ENCODE measurements around the gene ASCC1. TPM values are rescaled to one million over a fixed set of nuclear protein-coding genes. Genes with fewer than 3 reads are reported as not detected.

ASCC1 gene
- total RNA-seq, 2 donors from 2014 or later = 17.7 to 17.9 TPM

GRCh38 chr10:72049472-72049871, 166.6 kb downstream of the ASCC1 start:
- no peak for DNase-seq
- intact Hi-C loops (cut with DNase I, micrococcal nuclease) = loop anchor here (2.0 to 10.0 kb wide), 4 partner anchors 93 to 285 kb away; no protein-coding TSS in a partner anchor
- no peak for ATAC-seq

- ATAC-seq = peak; percentile 90
Measured at GRCh38 chr10:72048450-72049124, 167.5 kb downstream of the ASCC1 start.

More at GRCh38 chr10:72048450-72049124, 167.5 kb downstream of the ASCC1 start:
- DNase-seq = peak; percentile 79 to 95
- intact Hi-C loops (cut with DNase I, micrococcal nuclease) = loop anchor here (2.0 to 10.0 kb wide), 4 partner anchors 92 to 286 kb away; no protein-coding TSS in a partner anchor

Other genes with a start within 250 kb of the ASCC1 start
- 1 to 10 TPM; 2.3 to 4.5 TPM for gene SPOCK2, start 127.7 kb downstream of the ASCC1 start, total RNA-seq
- gene ANAPC16, start 264 bp downstream of the ASCC1 start, total RNA-seq = 10 to 100 TPM; 75.6 to 83.8 TPM
- gene DDIT4, start 57.6 kb upstream of the ASCC1 start, total RNA-seq = 100 to 1,000 TPM in 1 of 2 donors, 10 to 100 TPM in 1; 60.1 to 210 TPM
- 10 to 100 TPM; 36.9 to 38.5 TPM for gene DNAJB12, start 138.6 kb upstream of the ASCC1 start, total RNA-seq